Measurements from ENCODE around the gene RPL37A. TPM values are rescaled to one million over a fixed set of nuclear protein-coding genes. Genes with fewer than 3 reads are reported as not detected.

Gene RPL37A
- total and polyA plus RNA-seq, 9 of the 15 experiments (the other 6 are each of a cell fraction or from before 2014, with no cell fraction given) = 1,938 to 3,349 (median 2,436) TPM

DNA sequence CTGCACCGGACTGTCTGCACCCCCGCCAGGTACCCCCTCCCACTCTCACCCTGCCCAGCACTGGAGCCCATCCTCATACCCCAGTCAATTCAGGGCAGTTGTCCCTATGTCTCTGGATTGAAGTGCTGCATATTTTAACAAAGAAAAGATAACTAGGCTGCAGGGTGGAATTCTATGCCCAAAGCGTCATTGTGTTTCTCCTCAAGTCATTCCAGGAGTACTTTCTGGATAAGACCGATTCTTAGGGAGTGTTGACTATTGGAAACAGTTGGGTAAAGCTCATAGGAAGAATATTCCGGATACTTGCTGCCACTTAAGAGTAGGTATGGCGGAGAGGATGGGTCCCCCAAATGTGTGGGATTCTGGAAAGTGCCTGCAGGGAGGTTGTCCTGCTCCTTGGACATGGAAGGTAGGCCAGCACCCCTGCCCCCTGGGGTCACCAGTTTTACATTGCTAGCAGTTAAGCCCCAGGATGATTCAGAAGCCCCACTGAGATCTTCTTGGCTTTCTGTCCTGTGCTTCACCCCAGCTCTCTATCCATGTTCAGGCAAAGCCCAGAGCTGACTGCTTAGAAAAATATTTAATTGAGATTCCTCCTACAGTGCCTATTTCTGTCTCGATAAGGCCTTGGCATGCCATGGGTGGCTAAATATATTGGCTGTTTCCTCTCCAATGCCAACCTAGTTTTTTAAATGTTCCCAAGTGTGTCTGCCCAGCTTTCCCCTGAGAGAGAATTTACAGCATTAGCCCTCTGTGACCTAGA lies 48.2 kb downstream of the RPL37A start:
- DNase-seq (ENCODE audit: extremely low read depth in 1 of 4, low spot score in 3 of 4) (no peak), FAIRE-seq (no peak), ATAC-seq (no peak)
- H3K9ac ChIP-seq (ENCODE audit: insufficient read depth in 1 of 2, low read depth in 2 of 2, low read length in 2 of 2) = no peak overlapping the region
- BruUV-seq (replicated peaks) = no TSS peak
- H3K27me3 ChIP-seq (ENCODE audit: control insufficient read depth in 2 of 2, insufficient read depth in 2 of 2, low read length in 2 of 2) = peaks cover 0 to 25% of the 10 kb centered on the region in 2 experiments; a peak in 2 of 5 replicates
- no peaks in the 10 kb centered on the region for H3K79me2 ChIP-seq (ENCODE audit: control insufficient read depth, insufficient read depth, low read length)
- no peak overlapping the region for H3K27ac ChIP-seq (ENCODE audit: extremely low read depth, low read depth, low read length)
- H3K4me3 ChIP-seq = no peak overlapping the region
- 5% methylated on average over 6 of the region's 7 CpGs for WGBS (ENCODE audit: insufficient coverage, low coverage, missing lambda C conversion rate)
- no peaks in the 10 kb centered on the region for H4K20me1 ChIP-seq (replicated peaks; ENCODE audit: control insufficient read depth, insufficient read depth, low read length)
- intact Hi-C loops (cut with micrococcal nuclease) (no loop called here), in situ Hi-C loops (cut with MboI) (loop anchor here (25.0 kb wide), 1 partner anchor 965 kb away; no protein-coding TSS in a partner anchor)
- ChIA-PET CTCF (ENCODE audit: low intra/inter-chr PET ratio) (no interaction called here), POLR2A (no interaction called here)
- no peak overlapping the region for H3K4me2 ChIP-seq (ENCODE audit: insufficient read depth, low read length)
- H3K9me3 ChIP-seq (replicated peaks; ENCODE audit: control insufficient read depth, insufficient read depth, low read depth, low read length) = no peaks in the 10 kb centered on the region
- no peak overlapping the region for H2AFZ ChIP-seq (ENCODE audit: low read depth, low read length)
- H3K36me3 ChIP-seq (ENCODE audit: control insufficient read depth, insufficient read depth, low read length) = no peaks in the 10 kb centered on the region
- no peaks in the 10 kb centered on the region for H3K9me1 ChIP-seq (ENCODE audit: control insufficient read depth, insufficient read depth, low read length)
- no peaks in the 10 kb centered on the region; a peak in 1 of 5 replicates for H3K4me1 ChIP-seq (replicated peaks in 1 of 2; ENCODE audit: control insufficient read depth in 2 of 2, insufficient read depth in 2 of 2, low read length in 2 of 2)
- TF ChIP-seq, protein P1, sequence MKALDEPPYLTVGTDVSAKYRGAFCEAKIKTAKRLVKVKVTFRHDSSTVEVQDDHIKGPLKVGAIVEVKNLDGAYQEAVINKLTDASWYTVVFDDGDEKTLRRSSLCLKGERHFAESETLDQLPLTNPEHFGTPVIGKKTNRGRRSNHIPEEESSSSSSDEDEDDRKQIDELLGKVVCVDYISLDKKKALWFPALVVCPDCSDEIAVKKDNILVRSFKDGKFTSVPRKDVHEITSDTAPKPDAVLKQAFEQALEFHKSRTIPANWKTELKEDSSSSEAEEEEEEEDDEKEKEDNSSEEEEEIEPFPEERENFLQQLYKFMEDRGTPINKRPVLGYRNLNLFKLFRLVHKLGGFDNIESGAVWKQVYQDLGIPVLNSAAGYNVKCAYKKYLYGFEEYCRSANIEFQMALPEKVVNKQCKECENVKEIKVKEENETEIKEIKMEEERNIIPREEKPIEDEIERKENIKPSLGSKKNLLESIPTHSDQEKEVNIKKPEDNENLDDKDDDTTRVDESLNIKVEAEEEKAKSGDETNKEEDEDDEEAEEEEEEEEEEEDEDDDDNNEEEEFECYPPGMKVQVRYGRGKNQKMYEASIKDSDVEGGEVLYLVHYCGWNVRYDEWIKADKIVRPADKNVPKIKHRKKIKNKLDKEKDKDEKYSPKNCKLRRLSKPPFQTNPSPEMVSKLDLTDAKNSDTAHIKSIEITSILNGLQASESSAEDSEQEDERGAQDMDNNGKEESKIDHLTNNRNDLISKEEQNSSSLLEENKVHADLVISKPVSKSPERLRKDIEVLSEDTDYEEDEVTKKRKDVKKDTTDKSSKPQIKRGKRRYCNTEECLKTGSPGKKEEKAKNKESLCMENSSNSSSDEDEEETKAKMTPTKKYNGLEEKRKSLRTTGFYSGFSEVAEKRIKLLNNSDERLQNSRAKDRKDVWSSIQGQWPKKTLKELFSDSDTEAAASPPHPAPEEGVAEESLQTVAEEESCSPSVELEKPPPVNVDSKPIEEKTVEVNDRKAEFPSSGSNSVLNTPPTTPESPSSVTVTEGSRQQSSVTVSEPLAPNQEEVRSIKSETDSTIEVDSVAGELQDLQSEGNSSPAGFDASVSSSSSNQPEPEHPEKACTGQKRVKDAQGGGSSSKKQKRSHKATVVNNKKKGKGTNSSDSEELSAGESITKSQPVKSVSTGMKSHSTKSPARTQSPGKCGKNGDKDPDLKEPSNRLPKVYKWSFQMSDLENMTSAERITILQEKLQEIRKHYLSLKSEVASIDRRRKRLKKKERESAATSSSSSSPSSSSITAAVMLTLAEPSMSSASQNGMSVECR (CRISPR knock-in tag; IDR thresholded peaks at IDR 0.05) = no peak
- TF ChIP-seq FOXJ2 (tag; IDR thresholded peaks at IDR 0.05) = no peak
- TF ChIP-seq, protein P2, sequence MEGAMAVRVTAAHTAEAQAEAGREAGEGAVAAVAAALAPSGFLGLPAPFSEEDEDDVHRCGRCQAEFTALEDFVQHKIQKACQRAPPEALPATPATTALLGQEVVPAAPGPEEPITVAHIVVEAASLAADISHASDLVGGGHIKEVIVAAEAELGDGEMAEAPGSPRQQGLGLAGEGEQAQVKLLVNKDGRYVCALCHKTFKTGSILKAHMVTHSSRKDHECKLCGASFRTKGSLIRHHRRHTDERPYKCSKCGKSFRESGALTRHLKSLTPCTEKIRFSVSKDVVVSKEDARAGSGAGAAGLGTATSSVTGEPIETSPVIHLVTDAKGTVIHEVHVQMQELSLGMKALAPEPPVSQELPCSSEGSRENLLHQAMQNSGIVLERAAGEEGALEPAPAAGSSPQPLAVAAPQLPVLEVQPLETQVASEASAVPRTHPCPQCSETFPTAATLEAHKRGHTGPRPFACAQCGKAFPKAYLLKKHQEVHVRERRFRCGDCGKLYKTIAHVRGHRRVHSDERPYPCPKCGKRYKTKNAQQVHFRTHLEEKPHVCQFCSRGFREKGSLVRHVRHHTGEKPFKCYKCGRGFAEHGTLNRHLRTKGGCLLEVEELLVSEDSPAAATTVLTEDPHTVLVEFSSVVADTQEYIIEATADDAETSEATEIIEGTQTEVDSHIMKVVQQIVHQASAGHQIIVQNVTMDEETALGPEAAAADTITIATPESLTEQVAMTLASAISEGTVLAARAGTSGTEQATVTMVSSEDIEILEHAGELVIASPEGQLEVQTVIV (CRISPR knock-in tag; IDR thresholded peaks at IDR 0.05; ENCODE audit: borderline replicate concordance) = no peak
- no peak for TF ChIP-seq HDAC1 (IDR thresholded peaks at IDR 0.05)
- no peak for TF ChIP-seq ZNF561 (CRISPR knock-in tag; conservative IDR thresholded peaks at IDR 0.05)
- TF ChIP-seq, protein P3, sequence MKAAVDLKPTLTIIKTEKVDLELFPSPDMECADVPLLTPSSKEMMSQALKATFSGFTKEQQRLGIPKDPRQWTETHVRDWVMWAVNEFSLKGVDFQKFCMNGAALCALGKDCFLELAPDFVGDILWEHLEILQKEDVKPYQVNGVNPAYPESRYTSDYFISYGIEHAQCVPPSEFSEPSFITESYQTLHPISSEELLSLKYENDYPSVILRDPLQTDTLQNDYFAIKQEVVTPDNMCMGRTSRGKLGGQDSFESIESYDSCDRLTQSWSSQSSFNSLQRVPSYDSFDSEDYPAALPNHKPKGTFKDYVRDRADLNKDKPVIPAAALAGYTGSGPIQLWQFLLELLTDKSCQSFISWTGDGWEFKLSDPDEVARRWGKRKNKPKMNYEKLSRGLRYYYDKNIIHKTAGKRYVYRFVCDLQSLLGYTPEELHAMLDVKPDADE (conservative IDR thresholded peaks at IDR 0.05; ENCODE audit: control insufficient read depth, low read depth, low read length) = no peak
- TF ChIP-seq RBM17 (IDR thresholded peaks at IDR 0.05; ENCODE audit: borderline replicate concordance, low read depth, low read length) = no peak
- TF ChIP-seq STAG1 (CRISPR knock-in tag; IDR thresholded peaks at IDR 0.05; ENCODE audit: borderline replicate concordance) = no peak
- TF ChIP-seq ZC3H11A (IDR thresholded peaks at IDR 0.05; ENCODE audit: low read depth, low read length) = no peak
- TF ChIP-seq SETDB1 (IDR thresholded peaks at IDR 0.05; ENCODE audit: low read length) = no peak
- TF ChIP-seq MTA3 (IDR thresholded peaks at IDR 0.05; ENCODE audit: borderline replicate concordance) = no peak
- TF ChIP-seq CEBPG (CRISPR knock-in tag; IDR thresholded peaks at IDR 0.05) = no peak
- no peak for TF ChIP-seq CEBPG (tag; conservative IDR thresholded peaks at IDR 0.05 in 1 of 2, IDR thresholded peaks at IDR 0.05 in 1 of 2)
